ENCODE data around the gene PTPRT. TPM values are rescaled to one million over a fixed set of nuclear protein-coding genes. Genes with fewer than 3 reads are reported as not detected.

The PTPRT gene
- total and polyA plus RNA-seq, 2 of the 4 experiments (the other 2 are of a cell fraction) = not detected

DNA sequence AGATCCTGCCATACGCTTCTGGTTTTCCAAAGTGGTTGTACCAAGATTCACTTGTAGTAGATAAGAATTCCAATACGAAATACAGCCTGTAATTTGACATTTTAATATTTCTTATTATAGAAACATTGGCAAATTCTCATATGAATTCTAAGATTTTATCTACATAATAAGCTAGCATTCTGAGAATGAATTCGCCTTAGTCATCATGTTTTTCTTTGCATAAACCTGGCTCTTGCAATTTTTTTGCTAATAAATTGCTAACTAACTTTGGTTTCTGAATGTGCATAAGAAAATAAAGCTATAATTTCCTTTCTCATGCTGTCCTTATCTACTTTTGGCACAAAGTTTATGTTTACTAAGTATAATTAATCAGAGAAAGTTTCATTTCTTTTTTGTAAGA, 673.0 kb downstream of the PTPRT start:
- H4K20me1 ChIP-seq (ENCODE audit: insufficient read depth, low read length) = no peaks in the 10 kb centered on the region
- H3K4me3 ChIP-seq (ENCODE audit: insufficient read depth, low read depth, low read length) = no peak overlapping the region
- no peak overlapping the region for H3K14ac ChIP-seq (replicated peaks; ENCODE audit: low read depth, low read length)
- no peak overlapping the region for H3K9ac ChIP-seq (ENCODE audit: low read depth, low read length)
- H3K4me2 ChIP-seq (ENCODE audit: low read depth, low read length) = no peak overlapping the region
- ChIA-PET POLR2A (ENCODE audit: unreplicated experiment) (no interaction called here), CTCF (interaction anchor here (0.6 to 0.7 kb wide), 2 partner anchors 23 to 689 kb away, joined by 6 to 8 read pairs; no protein-coding TSS in a partner anchor)
- WGBS, 2 experiments (ENCODE audit: extremely low coverage in 2 of 2, insufficient read length in 1 of 2) = no CpG with 5 or more reads among the region's 3 CpGs
- ATAC-seq (ENCODE audit: low read depth) = no peak
- H4K91ac ChIP-seq (ENCODE audit: insufficient read depth, low read depth, low read length) = no peak overlapping the region
- no peaks in the 10 kb centered on the region for H3K27me3 ChIP-seq (ENCODE audit: control insufficient read depth, insufficient read depth, low read length)
- no peak overlapping the region for H2AK9ac ChIP-seq (replicated peaks; ENCODE audit: low read depth, low read length, poor library complexity)
- H3K23ac ChIP-seq (ENCODE audit: low read depth, low read length) = no peak overlapping the region
- no peak overlapping the region for H2BK20ac ChIP-seq (ENCODE audit: low read depth, low read length)
- no peak overlapping the region for H2BK5ac ChIP-seq (ENCODE audit: low read depth, low read length, poor library complexity, severe bottlenecking)
- no peak for DNase-seq
- intact Hi-C loops (cut with micrococcal nuclease) (no loop called here), dilution Hi-C loops (cut with HindIII; ENCODE audit: low sequenced_read_pairs, unreplicated experiment) (no loop called here), in situ Hi-C loops (cut with MboI; ENCODE audit: low sequenced_read_pairs) (no loop called here)
- no peaks in the 10 kb centered on the region for H3K36me3 ChIP-seq (ENCODE audit: control insufficient read depth, insufficient read depth, low read length)
- H4K8ac ChIP-seq (ENCODE audit: low read depth in 2 of 2, low read length in 2 of 2) = no peak overlapping the region
- TF ChIP-seq BHLHE40 (IDR thresholded peaks at IDR 0.05; ENCODE audit: low read depth, low read length) = no peak
- 0 out of 2 replicates have a peak, but pooled peaks have one; percentile 26 for TF ChIP-seq MAFK (IDR thresholded peaks at IDR 0.05; ENCODE audit: low read depth, low read length)
- no peak overlapping the region for H3K56ac ChIP-seq (ENCODE audit: extremely low read depth, insufficient read depth, low read length)
- no peak overlapping the region for H4K5ac ChIP-seq (ENCODE audit: low read depth, low read length)
- no peak overlapping the region for H2AFZ ChIP-seq (replicated peaks; ENCODE audit: low read length, poor library complexity)
- no TSS peak for BruUV-seq (replicated peaks)
- no peaks in the 10 kb centered on the region for H3K9me3 ChIP-seq (ENCODE audit: control insufficient read depth, insufficient read depth, low read length)
- H2AK5ac ChIP-seq (ENCODE audit: low read depth, low read length) = no peak overlapping the region
- no peak overlapping the region for H3K27ac ChIP-seq (ENCODE audit: insufficient read depth, low read length)
- H3K18ac ChIP-seq (ENCODE audit: low read depth, low read length) = no peak overlapping the region
- no peaks in the 10 kb centered on the region for H3K9me1 ChIP-seq (ENCODE audit: insufficient read depth, low read length)
- no peak overlapping the region for H3K4ac ChIP-seq (ENCODE audit: low read depth, low read length)
- no peak overlapping the region for H2BK120ac ChIP-seq (ENCODE audit: low read depth, low read length)
- no peaks in the 10 kb centered on the region for H3K79me1 ChIP-seq (ENCODE audit: low read depth in 1 of 2, low read length in 2 of 2)
- no peak overlapping the region for H2BK15ac ChIP-seq (ENCODE audit: low read depth, low read length)
- H3K4me1 ChIP-seq (ENCODE audit: control insufficient read depth, insufficient read depth, low read length) = no peaks in the 10 kb centered on the region

All from IMR-90 (cell line).